ENCODE measurements around the gene TBC1D23. TPM values are rescaled to one million over a fixed set of nuclear protein-coding genes. Genes with fewer than 3 reads are reported as not detected.
"Not testable (repeated sequence)": the region's sequence is repeated elsewhere in the genome, so short reads cannot be mapped to it uniquely, and the experiment has no call there.

TBC1D23 gene
- total RNA-seq, 1 donor from 2014 or later: 46.1 TPM

DNA sequence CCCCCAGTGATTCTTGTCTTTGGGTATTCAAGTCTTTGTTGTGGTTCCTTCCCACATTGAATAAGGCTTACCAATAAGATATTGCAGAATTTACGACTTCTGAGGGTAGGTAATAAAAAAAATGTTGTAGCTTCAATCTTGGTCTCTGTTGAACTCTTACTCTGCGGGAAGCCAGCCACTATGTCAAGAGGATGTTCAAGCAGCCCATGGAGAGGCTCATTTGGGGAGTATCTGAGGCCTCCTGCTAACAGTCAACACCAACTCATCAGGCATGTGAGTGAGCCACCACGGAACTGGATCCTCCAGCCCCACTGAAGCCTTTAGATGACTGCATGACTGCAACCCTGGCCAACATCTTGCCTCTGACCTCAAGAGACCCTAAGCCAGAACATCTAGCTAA is 3.2 kb upstream of the TBC1D23 start:
- DNase-seq: no peak

DNA sequence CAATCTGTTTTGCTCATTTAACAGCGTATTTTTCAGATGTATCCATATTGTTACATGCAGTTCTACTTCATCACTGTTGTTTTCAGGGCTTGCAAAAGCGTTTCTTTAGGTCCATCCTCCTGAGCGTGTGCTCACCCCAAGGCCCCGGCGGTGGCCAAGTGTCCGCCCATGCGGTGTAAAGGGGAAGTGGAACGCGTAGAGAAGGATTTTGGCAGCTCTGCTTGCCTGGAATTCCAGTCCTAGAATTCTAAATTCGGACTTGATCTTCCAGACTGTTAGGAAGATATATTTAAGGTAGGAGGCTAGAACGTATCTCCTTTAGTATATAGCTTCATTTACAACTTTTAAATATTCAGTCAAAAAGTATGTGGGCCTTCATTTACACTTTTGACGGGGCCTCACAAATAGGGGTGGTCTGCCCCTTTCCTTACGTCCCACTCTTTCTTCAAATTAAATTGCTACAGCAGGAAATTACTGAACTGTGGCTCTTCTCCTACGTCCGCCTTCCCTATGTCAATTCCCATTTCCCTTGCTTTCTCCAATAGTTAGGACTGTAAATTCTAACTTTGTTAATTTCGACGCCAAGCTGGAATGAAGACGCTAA is 609 bp upstream of the TBC1D23 start:
- peak; percentile 64 for DNase-seq

DNA sequence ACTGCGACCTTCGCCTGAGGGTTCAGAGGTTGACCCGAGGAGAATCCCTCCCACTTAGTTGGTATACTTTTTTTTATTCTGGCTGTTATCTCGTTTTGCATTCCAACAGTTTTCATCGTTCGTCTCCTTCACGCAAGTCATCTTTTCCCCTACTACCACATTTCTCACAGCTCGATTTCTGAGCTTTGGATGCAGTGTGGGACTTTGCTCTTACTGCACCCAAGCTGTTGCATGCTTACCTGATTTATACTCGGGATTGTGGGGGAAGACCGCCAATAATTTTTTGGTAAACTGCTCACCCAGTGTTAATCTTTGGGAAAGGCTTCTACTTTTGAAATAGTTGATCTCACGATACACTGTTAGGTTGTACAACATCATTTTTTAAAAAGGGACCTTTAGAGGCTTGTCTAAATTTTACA is 702 bp downstream of the TBC1D23 start:
- DNase-seq: no peak

DNA sequence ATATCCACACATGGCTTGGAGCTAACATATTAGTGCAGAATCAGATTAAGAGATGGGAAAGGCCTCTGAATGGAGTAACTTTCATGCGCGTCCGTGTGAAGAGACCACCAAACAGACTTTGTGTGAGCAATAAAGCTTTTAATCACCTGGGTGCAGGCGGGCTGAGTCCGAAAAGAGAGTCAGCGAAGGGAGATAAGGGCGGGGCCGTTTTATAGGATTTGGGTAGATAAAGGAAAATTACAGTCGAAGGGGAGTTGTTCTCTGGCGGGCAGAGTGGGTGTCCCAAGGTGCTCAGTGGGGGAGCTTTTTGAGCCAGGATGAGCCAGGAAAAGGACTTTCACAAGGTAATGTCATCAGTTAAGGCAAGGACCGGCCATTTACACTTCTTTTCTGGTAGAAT is 2.1 kb downstream of the TBC1D23 start:
- not testable (repeated sequence) for DNase-seq

DNA sequence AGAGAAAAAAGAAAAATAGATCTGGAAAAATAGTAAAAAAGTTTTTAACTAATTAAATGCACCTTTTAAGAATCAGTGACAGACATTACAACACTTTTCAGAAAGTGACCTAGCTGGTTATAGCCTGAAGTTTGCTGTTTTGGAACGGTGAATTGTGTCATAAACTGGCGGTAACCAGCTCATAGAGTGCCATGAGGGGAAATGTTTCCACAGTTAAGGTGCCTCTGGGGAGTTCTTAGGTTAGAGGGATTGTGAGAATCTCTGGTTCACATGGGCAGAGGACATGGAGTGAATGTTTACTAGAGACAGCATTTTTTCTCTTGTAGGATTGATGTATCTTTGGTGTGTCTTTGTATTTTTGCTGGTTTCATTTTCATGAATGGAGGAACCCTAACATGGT is 2.8 kb downstream of the TBC1D23 start:
- peak; percentile 7 for DNase-seq

DNA sequence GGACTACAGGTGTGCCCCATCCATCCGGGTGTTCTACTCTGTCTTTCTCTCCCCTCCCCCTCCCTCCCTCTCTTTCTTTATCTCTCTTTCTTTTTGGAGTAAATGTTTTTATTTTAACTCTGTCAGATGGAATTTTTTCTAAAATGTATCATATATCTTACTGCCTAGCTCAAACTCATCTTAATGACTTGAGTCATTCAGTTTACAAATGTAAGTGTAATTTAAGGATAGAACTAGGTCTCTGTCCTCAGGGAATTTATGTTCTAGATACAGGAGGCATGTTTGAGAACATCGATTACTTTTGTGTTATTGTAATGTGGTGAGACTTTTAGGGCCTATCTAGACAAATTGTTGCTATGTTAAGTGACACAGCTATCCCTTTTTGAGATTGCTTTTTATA is 3.5 kb downstream of the TBC1D23 start:
- DNase-seq: no peak

DNA sequence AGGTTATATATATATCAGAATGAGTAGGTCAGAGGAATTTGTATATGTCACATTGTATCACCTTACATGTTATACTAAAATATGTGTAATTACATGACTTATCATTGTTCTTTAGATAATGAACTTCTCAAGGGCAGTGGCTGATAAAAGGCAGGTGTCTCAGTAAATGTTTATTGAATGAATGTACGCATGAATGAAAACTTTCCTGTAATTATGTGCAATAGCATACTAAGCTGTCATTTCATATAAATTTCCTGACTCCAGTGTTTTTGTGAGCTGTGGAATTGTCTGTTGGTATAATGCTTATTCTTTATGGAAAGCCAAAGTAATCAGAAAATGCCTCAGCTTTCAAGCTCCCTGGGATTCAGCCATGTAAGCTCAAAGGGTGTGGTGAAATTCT is 4.2 kb downstream of the TBC1D23 start:
- no peak for DNase-seq

DNA sequence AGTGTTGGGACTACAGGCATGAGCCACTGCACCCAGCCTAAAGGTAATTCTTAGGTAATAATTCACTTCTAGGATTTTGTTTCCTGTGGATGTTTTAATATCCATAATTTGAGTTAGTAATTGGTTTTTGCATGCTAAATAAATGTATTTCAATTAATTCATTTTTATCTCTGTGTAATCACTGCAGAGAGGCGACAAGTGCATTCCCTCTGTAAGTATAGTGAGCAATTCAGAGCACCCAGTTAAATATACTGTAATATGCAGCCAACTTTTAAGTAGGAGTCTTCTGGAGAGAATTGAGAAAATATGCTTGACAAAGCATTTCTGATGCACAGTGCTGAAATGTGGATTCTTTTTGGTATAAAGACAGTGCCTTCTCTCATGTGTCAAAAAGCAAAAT is 5.7 kb downstream of the TBC1D23 start:
- DNase-seq: no peak

DNA sequence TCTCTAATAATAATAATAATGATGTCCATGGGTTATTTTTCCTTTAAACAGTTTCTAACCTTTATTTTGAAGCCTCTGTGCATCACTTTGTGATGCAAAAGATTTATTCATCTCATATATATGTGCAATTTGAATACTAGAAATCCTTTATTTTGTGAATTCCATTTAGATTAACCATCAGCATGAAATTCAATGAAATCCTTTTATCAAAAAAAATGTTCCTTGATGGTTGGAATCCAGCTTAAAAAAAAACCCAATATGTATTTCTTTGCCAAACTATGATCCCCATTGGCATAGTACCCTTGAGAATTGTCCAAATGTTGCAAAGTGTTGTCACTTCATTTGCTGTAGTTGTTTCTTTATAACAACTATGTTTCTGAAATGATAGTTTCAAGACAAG is 7.4 kb downstream of the TBC1D23 start:
- no peak for DNase-seq

DNA sequence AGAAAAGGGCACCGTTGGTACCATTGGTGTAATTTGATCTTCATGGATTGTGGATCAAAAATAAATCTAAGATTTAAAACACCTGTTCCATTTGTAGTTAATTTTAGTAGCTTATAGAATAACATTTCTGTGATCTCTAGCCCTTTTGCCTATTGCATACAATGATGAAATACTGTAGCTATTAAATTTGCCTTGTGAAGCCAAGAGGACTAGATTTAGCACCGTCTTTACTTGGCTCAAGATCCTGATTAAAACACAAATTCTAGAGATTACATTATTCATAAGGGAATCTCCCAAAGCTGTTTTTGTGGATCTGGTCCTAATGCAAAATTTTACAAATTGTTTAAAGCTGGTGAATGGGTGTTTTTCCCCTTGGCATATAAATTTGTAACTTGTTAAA is 8.2 kb downstream of the TBC1D23 start:
- no peak for DNase-seq

DNA sequence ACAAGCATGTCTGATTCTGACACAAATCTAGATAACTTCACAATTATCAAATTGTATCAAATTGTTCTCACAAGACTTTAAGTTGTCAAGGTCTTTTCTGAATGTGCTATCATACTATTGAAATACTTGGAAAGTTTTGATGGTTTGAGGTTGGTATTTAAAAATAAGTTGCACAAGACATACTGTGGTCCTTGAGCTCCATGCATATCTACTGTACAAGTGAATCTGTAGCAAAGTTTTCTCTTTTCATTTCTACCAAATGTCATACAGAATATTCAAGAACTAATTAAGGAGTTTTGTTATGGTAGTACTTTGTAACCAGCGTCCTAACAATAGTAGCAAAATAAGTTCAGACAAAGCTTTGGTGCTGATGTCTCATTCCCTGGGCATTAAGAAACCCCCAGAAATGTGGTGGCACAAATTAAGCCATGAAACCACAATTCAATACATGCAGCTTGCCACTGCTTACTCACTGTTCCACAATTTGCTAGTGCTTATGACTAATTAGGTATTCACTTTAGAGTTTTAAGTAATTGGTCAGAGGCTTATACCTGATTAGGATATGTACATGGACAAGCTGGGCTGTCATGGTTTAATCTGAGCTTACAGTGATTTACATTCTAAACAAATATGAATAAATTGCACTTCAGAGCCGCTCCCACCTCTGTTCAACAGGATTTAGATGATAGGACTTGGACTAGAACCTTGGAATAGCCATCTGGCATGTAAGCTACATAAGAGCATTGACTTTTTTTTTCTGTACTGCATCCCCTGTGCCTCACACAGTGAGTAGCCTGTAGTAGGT is 8.8 kb downstream of the TBC1D23 start:
- DNase-seq: peak; percentile 24

DNA sequence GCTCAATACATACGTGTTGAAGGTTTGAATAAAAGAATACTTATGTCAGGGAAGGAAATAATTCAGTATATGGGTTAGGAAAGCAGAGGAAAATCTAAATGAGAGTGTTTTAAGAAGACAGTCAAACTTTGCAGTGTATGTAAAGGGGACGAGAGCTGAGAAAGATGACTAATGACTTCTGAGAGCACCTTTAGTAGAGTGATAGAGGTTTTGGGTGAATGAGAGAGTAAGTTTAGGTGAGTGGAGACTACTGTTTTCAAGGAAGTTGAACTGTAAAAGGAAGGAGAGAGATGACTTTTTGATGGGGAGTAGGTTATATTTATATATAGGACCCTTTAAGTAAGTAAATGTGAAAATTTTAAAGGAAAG is 9.4 kb downstream of the TBC1D23 start:
- no peak for DNase-seq

DNA sequence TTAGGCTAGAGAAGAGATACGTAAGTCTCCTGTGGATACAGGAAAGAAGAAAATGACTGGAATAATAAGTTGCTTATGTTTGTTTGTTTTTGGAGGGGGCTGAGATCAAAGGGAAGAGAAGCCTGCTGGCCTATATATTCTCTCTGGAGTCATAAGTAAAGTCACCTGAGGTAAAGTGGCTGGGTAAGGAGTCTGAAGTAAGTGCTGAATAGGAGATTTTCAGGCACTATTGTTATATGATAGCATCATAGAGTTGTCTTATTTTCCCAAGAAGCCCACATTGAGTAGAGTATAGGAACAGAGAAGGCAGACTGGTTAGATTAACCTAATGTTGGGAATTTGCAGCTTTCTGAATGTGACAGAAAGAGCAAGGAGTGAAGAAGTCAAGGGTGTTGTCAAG is 10.7 kb downstream of the TBC1D23 start:
- DNase-seq: no peak

DNA sequence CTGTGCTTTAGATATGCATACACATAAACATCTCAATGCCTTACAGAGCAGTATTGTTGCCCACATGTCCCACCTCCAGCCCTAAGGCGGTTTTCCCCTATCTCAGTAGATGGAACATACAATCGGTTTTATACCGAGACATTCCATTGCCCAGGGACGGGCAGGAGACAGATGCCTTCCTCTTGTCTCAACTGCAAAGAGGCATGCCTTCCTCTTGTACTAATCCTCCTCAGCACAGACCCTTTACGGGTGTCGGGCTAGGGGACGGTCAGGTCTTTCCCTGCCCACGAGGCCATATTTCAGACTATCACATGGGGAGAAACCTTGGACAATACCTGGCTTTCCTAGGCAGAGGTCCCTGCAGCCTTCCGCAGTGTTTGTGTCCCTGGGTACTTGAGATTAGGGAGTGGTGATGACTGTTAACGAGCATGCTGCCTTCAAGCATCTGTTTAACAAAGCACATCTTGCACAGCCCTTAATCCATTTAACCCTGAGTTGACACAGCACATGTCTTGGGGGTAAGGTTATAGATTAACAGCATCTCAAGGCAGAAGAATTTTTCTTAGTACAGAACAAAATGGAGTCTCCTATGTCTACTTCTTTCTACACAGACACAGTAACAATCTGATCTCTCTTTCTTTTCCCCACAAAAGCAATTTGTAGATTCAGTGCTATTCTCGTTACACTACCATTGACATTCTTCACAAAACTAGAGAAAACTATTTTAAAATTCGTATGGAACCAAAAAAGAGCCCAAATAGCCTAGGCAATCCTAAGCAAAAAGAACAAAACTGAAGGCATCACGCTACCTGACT is 12.2 kb downstream of the TBC1D23 start:
- not testable (repeated sequence) for DNase-seq

DNA sequence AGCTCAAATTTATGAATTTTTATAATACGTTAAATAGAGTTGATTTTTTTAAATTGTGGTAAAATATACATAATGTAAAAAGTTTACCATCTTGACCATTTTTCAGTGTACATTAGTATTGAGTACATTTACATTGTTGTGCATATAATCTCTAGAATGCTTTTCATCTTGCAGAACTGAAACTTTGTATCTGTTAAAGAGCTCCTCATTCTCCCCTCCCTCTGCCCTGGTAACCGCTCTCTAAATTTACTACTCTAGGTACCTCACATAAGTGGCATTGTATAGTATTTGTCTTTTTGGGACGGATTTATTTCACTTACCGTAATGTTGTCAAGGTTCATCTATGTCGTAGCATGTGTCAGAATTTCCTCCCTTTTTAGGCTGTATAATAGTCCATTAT is 13.6 kb downstream of the TBC1D23 start:
- no peak for DNase-seq

DNA sequence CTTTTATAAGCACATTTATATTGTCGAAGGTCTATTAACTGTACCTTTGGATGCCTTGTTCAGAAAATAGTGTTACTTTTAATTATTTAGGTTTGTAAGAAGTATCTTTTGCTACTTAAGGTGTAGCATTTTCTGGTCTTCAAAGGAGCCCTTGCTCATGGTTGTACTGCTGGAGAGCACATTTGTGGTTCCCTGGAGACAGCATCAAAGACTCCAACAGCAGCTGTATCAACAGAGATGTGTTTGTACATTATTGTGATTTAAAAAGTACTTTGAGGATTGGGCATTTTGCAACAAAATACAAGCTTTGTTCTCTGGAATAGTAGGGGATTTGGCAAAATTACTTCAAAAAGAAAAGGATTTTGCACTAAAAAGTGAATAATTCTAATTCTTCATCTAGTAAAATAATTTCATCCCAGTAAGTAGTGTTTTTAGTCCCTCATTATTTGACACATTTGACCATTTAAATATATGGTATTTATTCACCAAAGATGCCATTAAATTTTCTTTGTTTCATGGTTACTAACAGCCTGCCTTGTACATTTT is 16.5 kb downstream of the TBC1D23 start:
- DNase-seq: no peak

DNA sequence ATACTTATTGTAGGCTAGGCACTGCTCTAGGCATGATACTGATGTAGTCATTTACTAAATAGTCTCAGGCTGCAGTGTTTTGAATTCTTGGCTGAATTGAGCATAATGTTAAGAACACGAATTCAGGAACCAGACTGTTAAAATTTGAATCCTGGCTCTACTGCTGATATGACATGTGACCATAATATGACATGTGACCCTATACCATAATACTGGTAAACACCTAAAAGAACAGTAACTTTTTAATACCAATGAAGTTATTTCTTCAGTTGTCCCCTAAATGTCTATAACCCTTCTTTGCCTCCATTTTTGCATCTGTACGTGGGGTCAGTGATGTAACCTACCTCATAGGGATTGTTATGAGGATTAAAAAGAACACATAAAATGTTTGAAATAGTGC is 18.1 kb downstream of the TBC1D23 start:
- DNase-seq: no peak

DNA sequence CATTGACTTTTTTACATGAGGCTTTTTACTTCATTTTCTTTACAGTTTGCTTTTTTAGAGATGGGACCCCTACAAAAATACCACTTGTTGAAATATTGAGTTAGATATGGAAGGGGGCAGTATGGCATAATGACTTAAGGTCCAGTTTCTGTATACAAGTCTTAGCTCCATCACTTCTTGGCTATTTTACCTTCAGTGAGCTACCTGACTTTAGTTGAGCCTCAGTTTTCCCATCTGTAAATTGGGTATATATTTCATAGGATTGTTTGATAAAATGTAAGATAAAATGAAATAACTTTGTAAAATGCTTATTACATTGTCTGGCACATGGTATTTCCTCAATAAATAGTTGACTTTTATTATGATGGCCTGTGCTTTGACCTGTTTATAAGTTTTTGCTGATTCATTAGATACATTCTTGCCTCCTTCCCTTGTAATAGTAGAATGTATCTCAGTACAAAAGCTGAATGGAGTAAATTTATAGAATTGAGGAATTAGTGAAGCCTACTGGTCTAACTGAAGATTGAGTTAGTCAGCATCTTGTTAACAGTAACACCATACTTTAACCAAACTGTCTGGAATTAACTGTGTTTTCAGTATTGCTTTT is 27.6 kb downstream of the TBC1D23 start:
- no peak for DNase-seq

DNA sequence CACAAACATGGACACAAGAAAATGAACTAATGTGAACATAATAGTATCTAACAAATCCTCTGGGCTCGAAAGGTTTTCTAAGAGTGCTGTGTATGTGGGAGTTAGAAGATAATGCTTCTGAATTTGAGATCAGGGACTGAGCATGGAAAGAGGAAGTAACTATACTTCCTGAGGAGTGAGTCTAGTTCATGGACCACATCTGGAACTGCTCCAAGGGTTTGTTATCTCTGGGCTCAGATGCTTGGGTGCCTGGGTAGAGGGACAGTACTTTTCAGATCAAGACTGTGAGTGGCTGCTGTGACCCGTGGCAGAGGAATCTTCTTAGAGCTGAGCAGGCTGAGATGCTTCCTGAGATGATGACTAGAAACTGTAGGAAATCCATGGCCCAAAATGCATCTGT is 28.5 kb downstream of the TBC1D23 start:
- DNase-seq: peak; percentile 63

DNA sequence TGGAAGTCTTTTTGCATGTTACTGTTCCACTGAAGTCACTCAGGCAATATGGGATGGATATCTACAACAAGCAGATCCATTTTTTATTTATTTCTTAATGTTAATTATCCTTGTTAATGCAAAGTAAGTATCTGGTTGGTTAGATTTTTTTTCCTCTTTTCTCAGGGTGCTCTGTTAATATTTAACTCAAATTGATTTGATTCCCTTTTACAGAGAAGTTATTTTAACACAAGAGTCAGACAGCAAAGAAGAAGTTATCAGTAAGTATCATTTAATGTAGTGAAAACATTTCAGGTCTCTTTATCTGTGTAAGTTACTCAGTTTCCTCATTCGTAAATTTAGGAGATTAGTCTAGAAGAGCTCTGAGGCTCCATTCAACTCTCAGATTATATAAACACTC is 34.3 kb downstream of the TBC1D23 start:
- DNase-seq: no peak

DNA sequence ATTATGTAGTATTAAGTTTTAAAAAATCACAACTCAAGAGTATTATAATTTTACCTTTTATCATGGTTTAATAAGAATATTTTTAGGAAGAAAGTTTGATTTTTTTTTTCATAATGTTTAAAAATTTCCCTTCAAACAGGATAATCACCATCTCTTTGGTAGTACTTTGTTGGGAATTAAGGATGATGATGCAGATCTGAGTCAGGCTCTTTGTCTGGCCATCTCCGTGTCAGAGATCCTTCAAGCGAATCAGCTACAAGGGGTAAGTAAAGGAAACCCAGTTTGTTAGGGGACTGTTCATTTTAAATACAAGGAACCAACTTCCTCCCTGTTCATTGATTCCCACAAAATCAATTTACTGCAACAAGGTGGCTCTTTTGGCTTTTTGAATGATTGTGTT is 37.0 kb downstream of the TBC1D23 start:
- DNase-seq: peak; percentile 43

DNA sequence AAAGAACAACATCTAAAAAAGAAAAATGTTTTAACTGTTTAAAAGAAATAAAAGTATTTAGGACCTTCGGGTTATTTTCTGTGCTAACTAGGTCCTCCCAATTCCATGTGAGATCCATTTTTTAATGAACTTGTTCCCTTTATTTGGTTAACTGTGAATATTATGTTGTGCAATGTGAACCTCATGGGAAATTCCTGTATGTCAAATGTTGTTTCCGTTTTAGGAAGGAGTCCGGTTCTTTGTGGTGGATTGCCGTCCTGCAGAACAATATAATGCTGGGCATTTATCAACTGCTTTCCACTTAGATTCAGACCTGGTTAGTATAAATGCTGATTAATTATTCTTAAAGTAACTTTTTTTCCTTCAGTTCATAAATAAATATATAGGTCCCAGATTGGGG is 38.2 kb downstream of the TBC1D23 start:
- peak; percentile 68 for DNase-seq

DNA sequence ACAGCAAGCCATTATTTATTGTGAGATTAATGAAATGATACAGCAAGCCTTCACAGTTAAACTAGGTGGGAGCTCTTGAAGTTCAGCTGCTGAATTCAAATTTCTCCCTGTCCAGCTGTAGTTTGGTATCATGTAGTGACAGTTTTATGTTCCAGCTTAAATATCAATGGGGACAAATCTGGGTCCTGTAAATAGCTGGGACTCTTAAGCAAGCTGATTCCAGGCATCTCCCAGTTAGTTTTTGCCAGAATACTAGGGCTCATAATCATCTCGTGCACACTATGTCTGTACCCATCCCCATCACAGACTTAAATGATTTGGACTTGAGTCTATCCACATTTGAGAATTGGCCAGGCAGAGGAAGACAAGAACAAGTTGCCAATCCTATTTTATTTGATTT is 45.9 kb downstream of the TBC1D23 start:
- no peak for DNase-seq

Data from dermis blood vessel endothelial cell (primary cell).